A549 (cell line): ENCODE results near the gene C14orf39. TPM values are rescaled to one million over a fixed set of nuclear protein-coding genes. Genes with fewer than 3 reads are reported as not detected.
"Not testable (repeated sequence)": the region's sequence is repeated elsewhere in the genome, so short reads cannot be mapped to it uniquely, and the experiment has no call there.

Source experiments
- ATAC-seq, 2 experiments: fragments of 200-7000 bp in 1 of 2; fragments of >200 bp in 1 of 2; cut with Nextera tagmentation in 1 of 2; cut with Tn5 transposase in 1 of 2; 3 replicates each; pipeline versions ENCODE4 v1.8.0 to v1.9.1; 2018 to 2020; ENCODE audit warnings: mild to moderate bottlenecking in 1 of 2, moderate library complexity in 1 of 2
- CTCF ChIA-PET: fragments of 300-600 bp; sonication (Branson Sonifier 250); formaldehyde crosslinking; extraction: SDS; loops from one replicate; lab custom pipeline; 2021; ENCODE audit warnings: antibody characterized with exemption, inconsistent platforms; lab: Yijun Ruan, JAX
- POLR2A ChIA-PET: fragments of 350-600 bp; formaldehyde crosslinking; extraction: SDS; loops from one replicate; lab custom pipeline; 2021; ENCODE audit warnings: antibody characterized with exemption, inconsistent platforms; lab: Yijun Ruan, JAX
- DNase-seq, 2 experiments: peaks; one replicate each; pipeline versions ENCODE4 v3.0.0 to v3.0.0-alpha.2; 2011 to 2016; ENCODE audit warnings: low read depth in 1 of 2, low spot score in 1 of 2
- FAIRE-seq: peaks from 2 replicates; lab custom pipeline; 2011; peaks lifted over from hg19 to GRCh38; lab: Jason Lieb, UNC
- H3K27ac ChIP-seq, 2 experiments: fragments of >200 bp; sonication (Bioruptor Twin); formaldehyde crosslinking; 3 replicates each; pipeline ENCODE4 v1.5.1; 2016 to 2017
- H3K4me1 ChIP-seq: fragments of >200 bp; sonication (Bioruptor Twin); formaldehyde crosslinking; 3 replicates; pipeline ENCODE4 v1.6.1; 2016
- H3K4me2 ChIP-seq: fragments of >200 bp; sonication (Bioruptor Twin); formaldehyde crosslinking; 3 replicates; pipeline ENCODE4 v1.6.1; 2016
- H3K4me3 ChIP-seq: fragments of >200 bp; sonication (Bioruptor Twin); formaldehyde crosslinking; 3 replicates; pipeline ENCODE4 v1.5.1; 2016
- H3K9me3 ChIP-seq: fragments of >200 bp; sonication (Bioruptor Twin); formaldehyde crosslinking; 3 replicates; pipeline ENCODE4 v1.6.1; 2016
- CBX8 ChIP-seq: fragments of 200-600 bp; sonication (generic); IDR thresholded peaks from 2 replicates; pipeline ENCODE4 v1.6.1; 2016
- CHD4 ChIP-seq: fragments of 200-600 bp; sonication (generic); IDR thresholded peaks from 2 replicates; pipeline ENCODE4 v1.6.1; 2016; ENCODE audit warnings: antibody characterized with exemption, mild to moderate bottlenecking, borderline replicate concordance
- GATA3 ChIP-seq: IDR thresholded peaks from 2 replicates; pipeline ENCODE4 v1.6.1; 2012; ENCODE audit warnings: borderline replicate concordance
- HDAC2 ChIP-seq: fragments of 200-600 bp; sonication (generic); IDR thresholded peaks from 2 replicates; pipeline ENCODE4 v1.6.1; 2016
- HES2 ChIP-seq: fragments of >200 bp; sonication (Bioruptor Twin); formaldehyde crosslinking; IDR thresholded peaks from 2 replicates; pipeline ENCODE4 v1.6.1; 2016
- HOXB5 ChIP-seq: fragments of 250-450 bp; sonication (Bioruptor Pico); IDR thresholded peaks from 2 replicates; pipeline ENCODE4 v1.5.0; 2020; ENCODE audit warnings: mild to moderate bottlenecking, moderate library complexity
- NPAS2 ChIP-seq: fragments of 250-450 bp; sonication (Bioruptor Pico); IDR thresholded peaks from 2 replicates; pipeline ENCODE4 v1.8.0; 2022; ENCODE audit warnings: mild to moderate bottlenecking, moderate library complexity, borderline replicate concordance
- RARB ChIP-seq: fragments of 250-450 bp; sonication (Bioruptor Pico); IDR thresholded peaks from 2 replicates; pipeline ENCODE4 v1.8.0; 2021; ENCODE audit warnings: mild to moderate bottlenecking, moderate library complexity
- ZSCAN20 ChIP-seq: fragments of 250-450 bp; sonication (Bioruptor Pico); IDR thresholded peaks from 2 replicates; pipeline ENCODE4 v1.8.0; 2022; ENCODE audit warnings: mild to moderate bottlenecking, moderate library complexity
- WGBS: methylation state at CpG from one replicate; pipeline ENCODE4 v1.1.6; 2017; ENCODE audit errors: missing lambda C conversion rate; 5-methylcytosine and 5-hydroxymethylcytosine counted together
- polyA plus RNA-seq, 4 experiments: library from polyadenylated mRNA; depleted of rRNA in 3 of 4; stranded (reverse); fragments of >200 nt; fragmentation: RNase III in 1 of 4; extraction: RNeasy Plus Mini Kit Qiagen cat#74134 plus additional on column Dnase treatment in 1 of 4; gene quantifications; 2 replicates in 3 of 4; 3 replicates in 1 of 4; pipeline ENCODE4 v1.2.3, GENCODE V29; 2011 to 2017

The C14orf39 gene
- polyA plus RNA-seq, 2 of the 4 experiments (the other 2 are of a cell fraction): not detected

GRCh38 chr14:60420050-60420449 is 65.8 kb downstream of the C14orf39 start:
- TF ChIP-seq HES2 (no peak), RARB (CRISPR knock-in tag) (no peak), CBX8 (no peak), CHD4 (no peak), HOXB5 (no peak)
- TF ChIP-seq, all 56 proteins: peak for 0
- no peak for DNase-seq
- ATAC-seq: no peak
- Histone ChIP-seq H3K4me2 (no peak overlapping the region), H3K9me3 (no peaks in the 10 kb centered on the region), H3K4me1 (no peaks in the 10 kb centered on the region), H3K4me3 (no peak overlapping the region), H3K27ac (no peak overlapping the region)
- POLR2A ChIA-PET: no interaction called here
- FAIRE-seq: no peak
- WGBS: 47% methylated on average over 5 of the region's 5 CpGs
- CTCF ChIA-PET: no interaction called here

GRCh38 chr14:60397550-60397949 is 88.3 kb downstream of the C14orf39 start:
- WGBS: 60% methylated on average over 22 of the region's 22 CpGs
- H3K9me3 ChIP-seq, H3K27ac ChIP-seq, FAIRE-seq, H3K4me3 ChIP-seq, CTCF ChIA-PET, H3K4me1 ChIP-seq, POLR2A ChIA-PET, DNase-seq, H3K4me2 ChIP-seq: not testable (repeated sequence)
- peak; percentile 63 to 95; a peak in 5 of 6 replicates for ATAC-seq

GRCh38 chr14:60396718-60397343 is 89.0 kb downstream of the C14orf39 start:
- Histone ChIP-seq H3K9me3 (no peaks in the 10 kb centered on the region), H3K27ac (no peak overlapping the region), H3K4me2 (no peak overlapping the region), H3K4me3 (no peak overlapping the region), H3K4me1 (no peaks in the 10 kb centered on the region)
- POLR2A ChIA-PET: no interaction called here
- DNase-seq (no peak), ATAC-seq (no peak), FAIRE-seq (no peak)
- CTCF ChIA-PET: no interaction called here
- WGBS: 10% methylated on average over 2 of the region's 2 CpGs
- TF ChIP-seq HDAC2: no peak
- no peak for TF ChIP-seq GATA3
- TF ChIP-seq NPAS2: no peak
- TF ChIP-seq ZSCAN20 (CRISPR knock-in tag): no peak
- TF ChIP-seq, all 56 proteins: peak for 0

Other genes starting within 250 kb of the C14orf39 start
- gene PPM1A, start 236.8 kb downstream of the C14orf39 start, polyA plus RNA-seq (2011; rRNA removed): 58.3 and 76.6 TPM in 2 replicates
- gene PPM1A, start 236.8 kb downstream of the C14orf39 start, polyA plus RNA-seq (2017; fragmentation: RNase III; extraction: RNeasy Plus Mini Kit Qiagen cat#74134 plus additional on column Dnase treatment): 37.1 to 40.8 TPM (median 38.5 TPM) in 3 replicates
- not detected in 2 replicates for gene SIX6, start 23.1 kb upstream of the C14orf39 start, polyA plus RNA-seq (2011; rRNA removed)
- not detected in 3 replicates for gene SIX6, start 23.1 kb upstream of the C14orf39 start, polyA plus RNA-seq (2017; fragmentation: RNase III; extraction: RNeasy Plus Mini Kit Qiagen cat#74134 plus additional on column Dnase treatment)
- 2.6 and 4.4 TPM in 2 replicates for gene SIX1, start 163.4 kb upstream of the C14orf39 start, polyA plus RNA-seq (2011; rRNA removed)
- 5.4 to 7.2 TPM (median 6.4 TPM) in 3 replicates for gene SIX1, start 163.4 kb upstream of the C14orf39 start, polyA plus RNA-seq (2017; fragmentation: RNase III; extraction: RNeasy Plus Mini Kit Qiagen cat#74134 plus additional on column Dnase treatment)
- gene SIX4, start 238.3 kb upstream of the C14orf39 start, polyA plus RNA-seq (2011; rRNA removed): 1.8 and 4.0 TPM in 2 replicates
- 2.2 to 2.3 TPM (median 2.3 TPM) in 3 replicates for gene SIX4, start 238.3 kb upstream of the C14orf39 start, polyA plus RNA-seq (2017; fragmentation: RNase III; extraction: RNeasy Plus Mini Kit Qiagen cat#74134 plus additional on column Dnase treatment)
- 69.2 and 78.1 TPM in 2 replicates for gene MNAT1, start 248.7 kb upstream of the C14orf39 start, polyA plus RNA-seq (2011; rRNA removed)
- gene MNAT1, start 248.7 kb upstream of the C14orf39 start, polyA plus RNA-seq (2017; fragmentation: RNase III; extraction: RNeasy Plus Mini Kit Qiagen cat#74134 plus additional on column Dnase treatment): 42.7 to 50.9 TPM (median 42.7 TPM) in 3 replicates